Measurements from ENCODE around the gene SMG5.
"Not testable (repeated sequence)": the region's sequence is repeated elsewhere in the genome, so short reads cannot be mapped to it uniquely, and the experiment has no call there.

Gene SMG5

DNA sequence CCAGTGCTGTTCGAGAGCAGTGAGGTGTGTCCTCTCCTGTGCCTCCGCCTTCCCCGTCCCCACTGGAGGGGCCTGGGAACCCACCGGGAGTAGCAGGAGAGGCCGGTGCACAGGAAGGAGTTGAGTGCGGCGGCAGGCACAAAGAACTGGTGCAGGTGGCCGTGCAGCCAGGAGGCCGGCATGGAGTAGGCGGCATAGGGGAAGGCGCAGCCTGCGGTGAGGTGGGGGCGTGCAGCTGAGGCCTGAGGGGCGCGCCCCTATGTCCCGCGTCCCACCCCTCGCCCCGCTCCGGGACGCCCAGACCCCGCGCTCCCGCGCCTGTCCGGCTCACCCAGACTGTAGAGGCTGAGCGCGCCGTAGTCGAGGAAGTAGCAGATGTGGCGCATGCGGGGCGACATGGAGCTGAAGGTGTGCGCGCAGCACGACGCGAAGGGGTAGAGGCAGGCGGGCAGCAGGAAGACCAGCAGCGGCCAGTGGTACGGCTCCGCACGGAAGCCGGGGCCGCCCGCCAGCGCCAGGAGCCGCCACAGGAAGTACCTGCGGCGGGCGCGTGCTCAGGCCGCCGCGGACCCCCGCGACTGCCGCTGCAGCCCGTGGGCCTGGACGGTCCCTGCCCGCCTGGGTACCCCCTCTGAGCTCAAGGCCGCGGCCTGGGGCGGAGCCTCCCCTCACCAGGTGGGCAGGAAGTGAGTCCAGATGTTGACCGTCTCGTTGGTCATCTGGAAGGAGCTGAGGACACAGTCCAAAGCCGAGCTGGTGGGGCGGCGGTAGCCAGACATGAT, 37.0 kb downstream of the SMG5 start:
- DNase-seq, result peak; percentile 50

DNA sequence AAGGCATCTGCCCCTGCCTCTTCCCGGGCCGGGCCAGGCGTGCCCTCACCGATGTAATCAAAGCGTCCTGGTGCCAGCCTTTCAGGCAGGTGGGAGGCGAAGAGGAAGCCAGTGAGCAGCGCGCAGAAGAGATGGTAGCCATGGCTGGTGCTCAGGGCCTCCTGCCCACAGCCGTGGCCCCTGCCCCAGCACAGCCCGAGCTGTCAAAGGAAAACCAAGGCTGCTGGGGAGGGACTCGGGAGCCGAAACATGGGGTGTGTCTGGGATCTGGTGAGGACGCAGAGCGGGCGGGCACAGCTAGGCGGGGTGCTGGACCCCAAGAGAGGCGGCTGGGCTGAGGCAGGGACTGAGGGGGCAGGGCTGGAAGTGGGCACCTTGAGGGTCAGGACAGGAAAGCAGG, 37.9 kb downstream of the SMG5 start:
- no peak for DNase-seq

DNA sequence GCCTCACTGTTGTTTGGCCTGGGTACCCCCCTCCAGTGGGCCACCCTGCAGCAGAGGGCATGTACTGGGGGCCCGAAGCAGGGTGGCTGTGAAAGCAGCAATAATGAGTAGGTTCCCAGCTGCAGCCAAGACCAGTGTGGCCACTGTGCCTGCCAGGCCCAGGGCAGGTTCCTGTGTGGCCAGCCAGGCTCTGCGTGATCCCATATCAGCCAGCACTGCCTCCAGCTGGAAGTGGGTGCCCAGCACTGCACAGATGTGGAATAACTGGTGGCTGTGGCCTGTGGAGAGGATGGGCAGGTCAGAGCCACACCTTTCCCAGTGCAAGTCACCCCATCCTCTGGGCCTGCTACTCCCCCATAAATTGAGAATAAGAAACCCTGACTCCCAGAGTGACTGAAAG, 38.5 kb downstream of the SMG5 start:
- DNase-seq, result no peak

DNA sequence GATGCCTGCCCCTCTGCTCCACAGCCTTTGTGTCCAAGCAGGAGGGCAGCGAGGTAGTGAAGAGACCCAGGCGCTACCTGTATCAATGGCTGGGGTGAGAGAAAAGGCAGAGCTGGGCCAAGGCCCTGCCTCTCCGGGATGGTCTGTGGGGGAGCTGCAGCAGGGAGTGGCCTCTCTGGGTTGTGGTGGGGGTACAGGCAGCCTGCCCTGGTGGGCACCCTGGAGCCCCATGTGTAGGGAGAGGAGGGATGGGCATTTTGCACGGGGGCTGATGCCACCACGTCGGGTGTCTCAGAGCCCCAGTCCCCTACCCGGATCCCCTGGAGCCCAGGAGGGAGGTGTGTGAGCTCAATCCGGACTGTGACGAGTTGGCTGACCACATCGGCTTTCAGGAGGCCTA, 39.9 kb downstream of the SMG5 start:
- DNase-seq, result no peak

DNA sequence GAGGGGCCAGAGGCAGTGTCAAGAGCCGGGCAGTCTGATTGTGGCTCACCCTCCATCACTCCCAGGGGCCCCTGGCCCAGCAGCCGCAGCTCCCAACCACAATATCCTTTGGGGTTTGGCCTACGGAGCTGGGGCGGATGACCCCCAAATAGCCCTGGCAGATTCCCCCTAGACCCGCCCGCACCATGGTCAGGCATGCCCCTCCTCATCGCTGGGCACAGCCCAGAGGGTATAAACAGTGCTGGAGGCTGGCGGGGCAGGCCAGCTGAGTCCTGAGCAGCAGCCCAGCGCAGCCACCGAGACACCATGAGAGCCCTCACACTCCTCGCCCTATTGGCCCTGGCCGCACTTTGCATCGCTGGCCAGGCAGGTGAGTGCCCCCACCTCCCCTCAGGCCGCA, 40.7 kb downstream of the SMG5 start, which contains the start of gene BGLAP:
BGLAP (plus strand) TSS at position 259 of the 400 bp plus-strand sequence; CDS start at position 307, 48 bp downstream.
- DNase-seq, result no peak

DNA sequence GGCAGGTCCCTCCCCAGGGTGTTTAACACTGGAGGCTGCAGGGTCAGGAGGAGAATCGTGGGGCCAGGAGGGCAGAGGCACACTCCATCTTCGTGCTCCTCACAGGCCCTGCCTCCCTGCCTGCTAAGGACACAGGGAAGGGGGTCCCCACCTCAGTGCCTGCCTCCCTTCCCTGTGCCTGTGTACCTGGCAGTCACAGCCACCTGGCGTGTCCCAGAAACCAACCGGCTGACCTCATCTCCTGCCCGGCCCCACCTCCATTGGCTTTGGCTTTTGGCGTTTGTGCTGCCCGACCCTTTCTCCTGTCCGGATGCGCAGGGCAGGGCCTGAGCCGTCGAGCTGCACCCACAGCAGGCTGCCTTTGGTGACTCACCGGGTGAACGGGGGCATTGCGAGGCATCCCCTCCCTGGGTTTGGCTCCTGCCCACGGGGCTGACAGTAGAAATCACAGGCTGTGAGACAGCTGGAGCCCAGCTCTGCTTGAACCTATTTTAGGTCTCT, 41.3 kb downstream of the SMG5 start:
- DNase-seq, result no peak

DNA sequence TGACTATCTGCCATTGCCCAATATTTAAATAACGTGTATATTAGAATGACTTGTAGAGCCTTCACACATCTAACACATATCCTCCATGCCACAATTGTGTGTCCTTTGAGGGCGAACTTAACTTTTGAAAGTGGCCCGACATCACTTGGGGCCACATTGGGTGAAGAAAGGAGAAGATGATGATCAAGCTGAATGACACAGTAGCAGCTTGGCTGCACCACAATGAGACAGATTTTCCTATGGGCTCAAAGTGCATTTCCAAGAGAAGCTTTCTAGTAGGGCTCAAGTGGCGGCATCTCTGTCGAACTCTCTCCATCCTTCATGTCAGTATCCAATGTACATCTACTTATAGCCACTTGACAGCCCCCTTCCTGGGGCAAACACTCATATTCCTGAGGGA, 44.4 kb downstream of the SMG5 start:
- no peak for DNase-seq

DNA sequence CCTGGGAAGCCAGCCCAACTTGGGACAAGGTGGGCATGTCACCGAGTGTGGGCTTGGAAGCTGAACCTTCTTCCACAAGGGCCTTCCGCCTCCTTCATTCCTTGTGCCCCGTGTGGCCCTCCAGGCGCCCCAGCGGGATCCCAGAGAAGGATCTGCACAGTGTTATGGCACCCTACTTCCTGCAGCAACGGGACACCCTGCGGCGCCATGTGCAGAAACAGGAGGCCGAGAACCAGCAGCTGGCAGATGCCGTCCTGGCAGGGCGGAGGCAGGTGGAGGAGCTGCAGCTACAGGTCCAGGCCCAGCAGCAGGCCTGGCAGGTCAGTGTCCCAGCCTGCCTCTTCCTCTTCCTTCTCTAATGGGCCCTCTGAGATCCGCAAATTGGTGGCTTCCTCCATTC, 46.5 kb downstream of the SMG5 start:
- DNase-seq, result no peak

DNA sequence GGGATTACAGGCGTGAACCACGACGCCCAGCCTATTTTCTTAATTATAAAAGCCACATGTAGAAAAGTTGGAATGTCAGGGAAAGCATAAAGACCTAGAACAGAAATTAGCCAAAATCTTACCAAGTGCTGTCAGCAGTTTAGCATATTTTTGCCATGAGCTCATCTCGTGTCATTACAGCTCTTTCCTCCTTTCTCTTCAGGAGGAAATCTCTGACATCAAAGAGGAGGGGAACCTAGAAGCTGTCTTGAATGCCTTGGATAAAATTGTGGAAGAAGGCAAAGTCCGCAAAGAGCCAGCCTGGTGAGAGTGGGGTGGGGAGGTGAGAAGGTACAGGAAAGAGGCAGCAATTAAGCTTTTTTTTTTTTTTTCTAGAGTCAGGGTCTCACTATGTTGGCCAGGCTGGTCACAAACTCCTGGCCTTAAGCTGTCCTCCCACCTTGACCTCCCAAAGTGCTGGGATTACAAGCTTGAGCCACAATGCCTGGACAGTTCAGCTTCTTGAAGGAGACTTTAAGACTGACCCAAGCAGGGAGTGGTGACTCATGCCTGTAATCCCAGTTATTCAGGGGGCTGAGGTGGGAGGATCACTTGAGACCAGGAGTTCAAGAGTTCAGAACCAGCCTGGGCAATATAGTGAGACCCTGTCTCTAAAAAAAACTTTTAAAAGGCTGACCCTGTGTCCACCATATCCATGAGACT, 49.0 kb downstream of the SMG5 start:
- DNase-seq, result no peak

DNA sequence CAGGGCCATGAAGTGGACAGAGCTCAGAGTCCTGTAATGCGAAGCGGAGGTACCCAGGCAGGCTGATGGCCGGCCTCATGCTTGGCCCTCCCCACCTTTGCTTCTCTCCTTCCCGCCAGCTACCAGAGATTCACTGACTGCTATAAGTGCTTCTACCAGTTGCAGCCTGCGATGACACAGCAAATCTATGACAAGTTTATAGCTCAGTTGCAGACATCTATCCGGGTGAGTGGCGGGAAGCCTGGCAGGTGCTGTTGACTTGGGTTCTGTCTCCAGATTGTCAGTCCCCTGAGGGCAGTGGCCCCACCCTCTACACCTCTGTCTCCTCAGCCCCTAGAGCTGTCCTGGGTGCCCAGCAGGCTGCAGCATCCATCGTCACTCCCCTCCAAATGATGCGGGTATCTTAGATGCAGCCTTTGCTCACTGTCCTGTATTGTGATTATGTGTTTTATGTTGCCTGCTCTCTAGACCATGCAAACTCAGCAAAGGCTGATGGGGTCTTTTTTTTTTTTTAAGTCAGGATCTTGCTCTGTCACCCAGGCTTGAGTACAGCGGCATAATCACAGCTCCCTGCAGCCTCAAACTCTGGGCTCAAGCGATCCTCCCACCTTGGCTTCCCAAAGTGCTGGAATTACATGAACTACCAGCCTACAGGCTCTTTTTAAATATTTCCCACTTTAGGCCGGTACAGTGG, 50.3 kb downstream of the SMG5 start:
- DNase-seq, result no peak

DNA sequence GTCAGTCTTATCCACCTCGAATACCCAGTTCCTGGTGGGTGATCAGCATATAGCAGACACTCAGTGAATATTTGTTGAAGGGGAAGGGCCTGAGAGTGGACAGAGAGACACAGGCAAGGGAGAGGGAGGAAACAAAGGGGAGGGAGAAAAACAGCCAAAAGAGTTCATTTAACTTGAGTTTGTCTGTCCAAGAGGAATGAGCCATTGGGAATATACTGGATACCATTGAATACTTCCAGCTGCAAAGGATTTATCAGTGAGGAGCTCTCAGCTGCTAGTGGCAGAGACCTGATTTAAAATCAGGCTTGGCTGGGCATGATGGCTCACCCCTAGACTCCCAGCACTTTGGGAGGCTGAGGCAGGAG, 52.2 kb downstream of the SMG5 start:
- DNase-seq, result no peak

DNA sequence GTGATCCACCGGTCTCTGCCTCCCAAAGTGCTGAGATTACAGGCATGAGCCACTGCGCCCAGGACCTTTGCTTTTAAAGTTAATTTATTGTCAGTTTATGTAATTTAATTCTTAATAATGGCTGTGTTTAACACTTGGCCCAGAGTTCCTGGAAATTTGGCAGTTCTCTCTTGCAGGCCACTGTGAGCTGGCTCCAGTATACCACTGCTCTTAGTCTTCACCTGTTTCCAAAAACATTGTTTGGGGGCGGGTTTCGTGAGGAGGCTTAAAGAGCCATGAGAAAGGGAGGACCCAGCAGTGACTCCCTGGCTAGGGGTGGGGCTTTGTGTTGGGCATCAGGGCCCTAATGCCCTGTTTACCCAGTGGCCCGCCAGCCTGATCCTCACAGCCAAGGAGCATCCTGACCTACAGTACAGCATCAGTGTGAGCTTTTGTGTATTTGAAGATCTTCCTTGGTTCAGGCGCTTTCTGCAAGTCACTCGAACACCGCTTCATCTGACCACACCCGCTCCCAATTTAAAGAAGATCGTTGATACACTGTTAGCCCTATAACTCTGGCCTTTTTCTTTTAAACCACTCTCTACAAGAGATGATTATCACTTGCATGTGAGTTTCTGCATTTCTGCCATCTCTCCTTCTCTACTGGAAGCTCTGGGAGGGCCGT, 52.7 kb downstream of the SMG5 start:
- no peak for DNase-seq

DNA sequence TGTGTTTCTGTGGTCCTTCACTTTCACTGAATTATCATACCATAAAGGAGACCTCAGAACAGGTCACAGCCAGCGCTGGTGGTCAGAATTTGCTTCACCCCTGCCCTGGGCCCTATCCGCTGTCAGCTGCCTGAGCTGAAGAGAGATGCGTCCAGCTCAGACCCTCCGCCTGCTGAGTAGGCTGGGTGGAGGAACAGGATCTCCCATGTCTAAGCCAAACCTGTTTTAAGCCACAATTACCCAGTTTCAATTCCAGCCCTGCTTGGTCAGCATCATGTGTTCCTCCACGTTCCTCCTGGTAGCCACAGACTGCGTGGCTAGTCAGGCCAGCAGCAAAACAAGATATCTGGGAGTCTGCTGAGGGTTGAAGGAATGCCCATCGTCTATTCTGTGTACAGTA, 54.1 kb downstream of the SMG5 start:
- DNase-seq, result no peak

DNA sequence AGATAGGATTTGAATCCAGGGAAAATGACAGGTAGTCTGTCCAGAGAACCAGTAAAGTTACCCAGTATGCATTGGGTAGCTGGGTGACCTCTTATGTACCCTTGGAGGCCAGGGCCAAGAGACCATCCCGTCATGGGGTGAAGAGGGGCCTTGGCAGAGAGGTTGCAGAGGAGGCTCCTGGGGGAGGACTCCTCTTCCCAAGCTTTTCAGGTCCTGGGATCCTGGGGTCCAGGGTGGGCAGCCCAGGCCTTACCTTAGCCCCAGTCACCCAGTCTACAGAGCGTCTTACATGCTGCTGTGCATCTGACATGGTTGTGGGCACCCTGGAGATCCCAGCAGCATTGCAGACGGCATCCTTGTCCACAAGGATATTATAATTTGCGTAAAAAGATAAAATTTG, 55.8 kb downstream of the SMG5 start:
- no peak for DNase-seq

DNA sequence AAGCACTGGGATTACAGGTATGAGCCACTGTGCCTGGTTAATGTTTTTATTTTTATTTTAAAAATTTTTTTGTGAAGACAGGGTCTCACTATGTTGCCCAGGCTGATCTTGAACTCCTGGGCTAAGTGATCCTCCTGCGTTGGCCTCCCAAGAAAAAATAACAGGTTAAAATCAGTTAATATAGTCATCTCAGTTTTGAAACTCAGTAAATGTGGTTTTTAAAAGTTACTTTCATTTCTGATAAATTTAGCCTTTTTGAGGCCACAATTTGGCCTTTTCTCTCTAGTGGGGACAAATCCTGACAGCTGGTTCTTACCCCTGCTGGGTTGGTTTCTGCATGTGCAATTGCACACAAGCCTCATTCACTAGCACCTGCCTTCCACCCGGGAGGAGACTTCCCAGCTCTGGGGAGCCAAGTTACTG, 56.5 kb downstream of the SMG5 start:
- DNase-seq, result peak; percentile 88

DNA sequence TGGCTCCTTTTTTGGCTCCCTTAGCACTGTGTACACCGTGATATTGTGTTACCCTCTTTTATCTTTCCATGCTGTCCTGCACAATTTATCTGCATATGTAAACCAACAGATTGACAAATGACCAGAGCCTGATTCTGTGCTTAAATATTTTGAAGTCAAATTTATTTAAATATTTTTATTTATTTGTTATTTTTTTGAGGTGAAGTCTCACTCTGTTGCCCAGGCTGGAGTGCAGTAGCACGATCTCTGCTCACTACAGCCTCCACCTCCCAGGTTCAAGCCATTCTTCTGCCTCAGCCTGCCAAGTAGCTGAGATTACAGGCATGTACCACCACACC, 57.0 kb downstream of the SMG5 start:
- DNase-seq, result no peak

DNA sequence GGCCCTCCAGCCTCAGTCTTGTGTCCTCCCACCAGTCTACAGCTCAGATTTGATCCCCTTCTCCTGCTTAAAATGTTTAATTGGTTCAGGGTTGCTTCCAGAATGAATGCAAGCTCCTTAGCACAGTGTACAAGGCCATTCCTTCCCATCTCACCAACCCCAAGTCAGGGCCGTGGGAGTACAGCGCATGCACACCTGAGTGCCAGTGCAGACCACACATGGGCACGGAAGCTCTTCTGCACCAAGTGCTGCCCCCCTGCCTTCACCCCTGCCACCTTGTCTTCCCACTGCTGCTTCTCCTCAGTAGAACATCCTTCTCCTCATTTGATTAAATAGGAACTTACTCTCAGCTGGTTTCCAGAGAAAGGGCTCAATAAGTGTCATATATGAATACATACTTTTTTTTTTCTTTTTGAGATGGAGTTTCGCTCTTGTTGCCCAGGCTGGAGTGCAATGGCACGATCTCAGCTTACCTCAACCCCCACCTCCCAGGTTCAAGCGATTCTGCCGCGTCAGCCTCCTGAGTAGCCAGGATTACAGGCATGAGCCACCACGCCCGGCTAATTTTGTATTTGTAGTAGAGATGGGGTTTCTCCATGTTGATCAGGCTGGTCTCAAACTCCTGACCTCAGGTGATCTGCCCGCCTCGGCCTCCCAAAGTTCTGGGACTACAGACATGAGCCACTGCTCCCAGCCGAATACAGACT, 60.5 kb downstream of the SMG5 start:
- DNase-seq, result peak; percentile 38

DNA sequence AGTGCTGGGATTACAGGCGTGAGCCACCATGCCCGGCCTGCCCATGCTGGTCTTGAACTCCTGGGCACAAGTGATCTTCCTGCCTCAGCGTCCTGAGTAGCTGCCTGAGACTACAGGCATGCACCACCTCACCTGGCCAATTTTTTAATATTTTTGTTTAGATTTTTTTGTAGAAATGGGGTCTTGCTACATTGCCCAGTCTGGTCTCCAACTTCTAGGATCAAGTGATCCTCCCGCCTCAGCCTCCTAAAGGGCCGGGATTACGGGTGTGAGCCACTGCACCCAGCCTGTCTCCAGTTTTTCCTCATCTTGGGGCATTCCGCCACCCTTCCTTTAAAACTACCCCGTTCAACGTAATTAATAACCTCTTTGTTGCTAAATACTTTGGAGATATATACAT, 62.4 kb downstream of the SMG5 start:
- no peak for DNase-seq

DNA sequence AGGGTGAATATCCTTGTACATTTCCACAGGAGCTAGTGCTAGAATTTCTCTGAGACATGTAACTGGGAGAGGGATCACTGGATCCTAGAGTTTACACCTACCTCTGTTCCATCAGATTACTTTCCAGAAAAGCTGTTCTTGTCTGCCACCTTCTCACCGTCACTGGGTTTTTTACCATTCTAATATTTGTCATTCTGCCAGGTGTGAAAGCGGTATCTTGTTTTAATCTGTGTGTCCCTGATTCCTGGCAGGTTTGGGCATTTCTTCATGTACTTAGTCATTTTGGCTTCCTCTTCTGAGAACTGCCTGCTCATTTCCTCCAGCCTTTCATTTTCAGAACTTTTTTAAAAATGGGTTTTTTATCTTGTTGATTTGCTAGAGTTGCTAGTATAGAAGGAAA, 64.8 kb downstream of the SMG5 start:
- peak; percentile 93 for DNase-seq

DNA sequence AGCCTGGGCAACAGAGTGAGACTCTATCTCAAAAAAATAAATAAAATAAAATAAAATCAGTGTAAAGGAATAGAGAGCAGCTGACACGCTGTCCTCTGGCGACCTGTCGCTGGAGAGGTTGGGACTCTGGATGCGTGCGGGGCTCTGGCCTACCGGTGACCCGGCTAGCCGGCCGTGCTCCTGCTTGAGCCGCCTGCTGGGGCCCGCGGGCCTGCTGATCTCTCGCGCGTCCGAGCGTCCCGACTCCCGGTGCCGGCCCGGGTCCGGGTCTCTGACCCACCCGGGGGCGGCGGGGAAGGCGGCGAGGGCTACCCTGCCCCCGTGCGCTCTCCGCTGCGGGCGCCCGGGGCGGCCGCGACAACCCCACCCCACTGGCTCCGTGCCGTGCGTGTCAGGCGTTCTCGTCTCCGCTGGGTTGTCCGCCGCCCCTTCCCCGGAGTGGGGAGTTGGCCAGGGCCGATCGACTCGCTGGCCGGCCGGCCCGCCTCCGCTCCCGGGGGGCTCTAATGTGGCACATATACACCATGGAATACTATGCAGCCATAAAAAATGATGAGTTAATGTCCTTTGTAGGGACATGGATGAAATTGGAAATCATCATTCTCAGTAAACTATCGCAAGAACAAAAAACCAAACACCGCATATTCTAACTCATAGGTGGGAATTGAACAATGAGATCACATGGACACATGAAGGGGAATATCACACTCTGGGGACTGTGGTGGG, 66.1 kb downstream of the SMG5 start:
- DNase-seq, result not testable (repeated sequence)

DNA sequence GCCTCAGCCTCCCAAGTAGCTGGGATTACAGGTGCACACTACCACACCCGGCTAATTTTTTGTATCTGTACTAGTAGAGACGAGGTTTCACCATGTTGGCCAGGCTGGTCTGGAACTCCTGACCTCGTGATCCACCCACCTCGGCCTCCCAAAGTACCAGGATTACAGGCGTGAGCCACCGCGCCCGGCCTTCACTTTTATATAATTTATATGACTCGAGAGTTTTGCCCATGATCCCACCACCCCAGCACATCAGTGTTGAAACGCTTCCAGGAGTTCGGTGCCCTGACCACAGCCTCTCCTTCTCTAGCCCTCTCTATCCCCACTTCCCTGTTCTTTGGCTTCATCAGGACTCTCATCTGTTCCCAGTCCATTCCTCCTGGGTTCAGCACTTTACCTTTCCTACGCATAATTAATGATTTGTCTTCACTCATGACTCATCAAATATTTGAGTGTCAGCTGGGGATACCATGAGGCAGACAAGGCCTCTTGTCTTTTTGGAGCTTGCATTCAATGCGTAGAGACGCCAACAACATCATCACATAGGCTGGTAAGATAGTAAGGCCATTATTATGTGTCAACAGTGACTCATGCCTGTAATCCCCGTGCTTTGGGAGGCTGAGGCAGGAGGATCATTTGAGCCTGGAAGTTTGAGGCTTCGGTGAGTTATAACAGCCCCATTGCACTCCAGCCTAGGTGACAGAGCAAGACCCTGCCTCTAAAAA, 68.4 kb downstream of the SMG5 start:
- DNase-seq, result peak; percentile 86

Data from activated CD4-positive, alpha-beta T cell treated with anti-CD3 and anti-CD28 coated beads, Interleukin-10, Interleukin-2, amounts not matched to agents 100 ng/mL and 50 ng/mL, durations not matched to agents 16 hours and 8 hours (primary cell).